Stimulated activated CD4-positive, alpha-beta T cell treated with anti-CD3 and anti-CD28 coated beads, Interleukin-1b, Interleukin-23, amount 100 ng/mL, for 24 hours (primary cell): ENCODE results near the gene CELF2.
"Not testable (repeated sequence)": the region's sequence is repeated elsewhere in the genome, so short reads cannot be mapped to it uniquely, and the experiment has no call there.

ENCODE experiments used
- DNase-seq, 4 experiments: peaks; one replicate each; pipeline ENCODE4 v3.0.0-alpha.2; 2020; ENCODE audit warnings: low read depth in 4 of 4, low spot score in 1 of 4

Gene CELF2

GRCh38 chr10:11168423-11169090, 150.9 kb downstream of the CELF2 start:
- DNase-seq, result no peak

DNA sequence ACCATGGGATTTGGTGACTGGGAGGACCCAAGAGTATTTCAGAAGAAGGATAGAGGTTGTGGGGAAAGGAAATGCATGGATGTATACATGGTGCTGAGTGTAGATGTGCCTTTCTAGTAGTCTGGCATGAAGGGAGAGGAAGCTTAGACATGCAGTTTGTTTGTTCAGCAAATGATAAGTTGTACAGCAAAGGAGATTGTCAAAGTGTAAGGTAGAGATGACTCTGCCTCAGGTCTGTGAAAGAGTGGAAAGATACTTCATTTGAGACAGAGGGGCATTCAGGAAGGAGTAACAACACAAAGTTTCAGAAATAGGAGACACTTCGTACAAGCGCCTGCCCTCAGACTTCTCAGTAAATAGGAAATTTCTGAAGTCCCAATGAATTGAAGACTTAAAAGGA, 152.3 kb downstream of the CELF2 start:
- no peak for DNase-seq

- no peak for DNase-seq
These were observed 152.9 kb downstream of the CELF2 start for GRCh38 chr10:11170574-11170973.

GRCh38 chr10:11170993-11171851, 153.6 kb downstream of the CELF2 start:
- DNase-seq, result peak in 1 of 4 experiments; percentile 48

GRCh38 chr10:11173042-11173441, 155.4 kb downstream of the CELF2 start:
- DNase-seq, result no peak

GRCh38 chr10:11175823-11176243, 158.2 kb downstream of the CELF2 start:
- no peak for DNase-seq

DNA sequence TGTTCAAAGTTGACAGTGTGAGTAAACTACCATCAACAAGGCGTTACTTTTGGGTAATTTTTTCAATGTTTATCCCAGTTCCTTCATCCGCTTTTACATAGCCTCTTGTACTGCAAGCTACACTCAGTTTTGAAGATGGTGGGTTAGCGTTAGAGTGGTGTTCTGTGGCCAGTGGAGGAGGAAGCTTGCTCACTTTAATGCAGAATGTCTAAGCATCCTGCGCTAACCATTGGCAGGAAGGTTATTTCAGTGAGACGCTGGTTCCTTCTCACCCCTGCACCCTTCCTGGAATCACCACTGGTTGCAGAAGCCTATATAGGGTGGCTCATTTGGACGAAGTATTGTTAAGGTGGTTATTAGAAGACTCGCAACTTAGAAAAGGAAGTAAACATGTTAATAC, 159.1 kb downstream of the CELF2 start:
- DNase-seq, result peak in 1 of 4 experiments; percentile 24

DNA sequence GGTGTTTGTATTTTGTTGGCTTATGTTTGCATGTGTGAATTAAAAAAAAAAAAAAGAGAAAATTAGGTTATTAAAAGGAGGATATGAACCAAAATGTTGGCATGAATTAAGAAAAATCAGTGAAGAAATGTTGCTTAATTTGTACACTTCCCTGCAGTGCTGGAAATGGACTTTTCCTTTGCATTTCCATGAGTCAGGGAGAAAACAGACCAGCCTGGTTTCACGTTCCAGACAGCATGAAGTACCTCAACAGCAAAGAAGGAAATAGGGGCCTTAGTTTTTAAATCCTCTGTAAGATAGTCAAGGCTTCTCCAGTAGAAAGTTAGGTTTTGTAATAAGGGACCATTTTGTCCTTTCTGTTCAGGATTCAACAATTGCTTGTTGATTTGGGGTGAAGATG, 159.7 kb downstream of the CELF2 start:
- no peak for DNase-seq

- no peak for DNase-seq
These were observed 160.3 kb downstream of the CELF2 start for GRCh38 chr10:11177926-11178471.

DNA sequence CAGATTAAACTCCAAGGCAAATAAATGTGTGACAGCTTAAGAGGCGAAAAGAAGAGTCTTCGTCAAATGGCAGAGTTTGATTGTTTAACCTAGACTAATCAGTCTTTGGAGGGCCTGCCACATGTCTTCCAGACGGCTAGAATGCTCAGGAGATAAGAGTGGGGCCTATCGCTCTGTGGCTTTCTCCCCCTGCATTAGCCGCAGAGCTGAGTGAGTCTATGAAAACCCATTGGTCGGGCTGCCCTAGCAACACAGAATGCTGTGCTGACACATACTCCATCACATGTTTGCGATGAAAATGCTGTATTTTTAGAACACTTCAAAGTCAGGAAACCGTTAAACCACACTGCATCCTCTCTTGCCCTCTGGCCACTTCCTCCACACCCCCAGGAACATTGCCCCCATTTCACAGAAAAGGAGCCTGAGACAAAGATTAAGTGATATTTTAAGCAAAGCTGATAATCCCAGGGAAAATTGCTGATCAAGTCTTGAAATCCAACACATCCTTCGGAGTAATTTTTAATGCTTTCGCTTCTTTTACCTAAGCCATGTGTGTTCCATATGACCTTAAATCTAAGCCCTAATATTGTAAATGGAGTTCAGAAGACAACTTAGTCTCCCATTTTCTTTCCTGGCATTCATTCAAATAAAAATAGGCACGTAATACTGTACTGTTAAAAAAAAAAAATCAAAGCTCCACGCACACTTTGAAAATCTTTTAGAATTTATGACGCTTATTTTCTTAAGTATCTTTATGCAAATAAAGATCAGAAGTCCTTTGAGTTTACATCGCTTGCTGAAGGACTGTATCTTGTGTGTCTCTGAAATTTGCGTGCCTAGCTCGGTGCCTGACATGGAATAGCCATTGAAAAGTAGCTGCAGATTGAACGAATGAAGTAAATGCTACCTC, 161.2 kb downstream of the CELF2 start:
- DNase-seq, result peak in 3 of 4 experiments; percentile 47 to 68 (median 68)

DNA sequence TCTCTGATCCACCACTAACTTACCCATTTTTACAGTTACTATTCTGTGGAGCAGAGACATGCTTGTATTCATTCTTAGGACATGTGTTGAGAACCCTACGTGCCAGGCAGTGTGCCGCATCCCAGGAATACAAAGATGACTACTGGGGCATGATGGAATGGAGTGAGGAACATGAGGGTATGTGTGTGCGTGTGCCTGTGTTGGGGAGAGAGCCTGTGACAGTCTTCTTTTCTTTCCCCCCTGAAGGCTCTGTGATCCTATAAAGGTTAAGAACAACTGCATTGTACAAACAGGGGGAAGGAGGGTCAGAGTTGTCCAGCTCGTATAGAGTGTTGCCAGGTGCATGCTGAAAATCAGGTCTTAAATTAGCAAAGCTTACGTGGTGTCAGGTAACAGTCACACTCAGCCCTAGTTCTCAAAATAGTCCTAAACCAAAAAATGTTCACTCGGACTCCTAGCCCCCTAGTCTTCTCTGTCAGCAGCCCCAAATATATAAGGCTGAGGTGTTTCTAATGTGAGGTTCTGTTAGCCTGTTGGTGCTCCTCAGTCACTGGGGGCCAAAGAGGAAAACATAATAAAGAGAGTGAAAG, 161.9 kb downstream of the CELF2 start:
- DNase-seq, result no peak

- DNase-seq, result peak in 1 of 4 experiments; percentile 50
These were observed 162.6 kb downstream of the CELF2 start for GRCh38 chr10:11180228-11180627.

- DNase-seq, result no peak
These were observed 164.3 kb downstream of the CELF2 start for GRCh38 chr10:11181978-11182377.

- DNase-seq, result no peak
These were observed 165.3 kb downstream of the CELF2 start for GRCh38 chr10:11183015-11183414.

- DNase-seq, result no peak
These were observed 166.4 kb downstream of the CELF2 start for GRCh38 chr10:11184093-11184492.

DNA sequence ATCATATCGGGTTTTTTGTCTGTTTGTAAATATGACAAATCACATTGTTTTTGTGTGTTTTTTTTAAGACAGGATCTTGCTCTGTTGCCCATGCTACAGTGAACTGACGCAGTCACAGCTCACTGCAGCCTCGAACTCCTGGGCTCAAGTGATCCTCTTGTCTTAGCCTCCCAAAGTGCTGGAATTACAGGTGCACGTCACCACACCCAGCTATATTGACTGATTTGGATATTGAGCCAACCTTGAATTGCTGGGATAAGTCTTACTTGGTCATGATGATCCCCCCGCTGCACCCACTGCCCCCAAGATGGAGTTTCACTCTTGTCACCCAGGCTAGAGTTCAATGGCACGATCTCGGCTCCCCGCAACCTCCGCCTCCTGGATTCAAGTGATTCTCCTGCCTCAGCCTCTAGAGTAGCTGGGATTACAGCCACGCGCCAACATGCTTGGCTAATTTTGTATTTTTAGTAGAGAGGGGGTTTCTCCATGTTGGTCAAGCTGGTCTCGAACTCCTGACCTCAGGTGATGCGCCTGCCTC, 167.5 kb downstream of the CELF2 start:
- not testable (repeated sequence) for DNase-seq

- no peak for DNase-seq
These were observed 168.7 kb downstream of the CELF2 start for GRCh38 chr10:11186374-11186773.

DNA sequence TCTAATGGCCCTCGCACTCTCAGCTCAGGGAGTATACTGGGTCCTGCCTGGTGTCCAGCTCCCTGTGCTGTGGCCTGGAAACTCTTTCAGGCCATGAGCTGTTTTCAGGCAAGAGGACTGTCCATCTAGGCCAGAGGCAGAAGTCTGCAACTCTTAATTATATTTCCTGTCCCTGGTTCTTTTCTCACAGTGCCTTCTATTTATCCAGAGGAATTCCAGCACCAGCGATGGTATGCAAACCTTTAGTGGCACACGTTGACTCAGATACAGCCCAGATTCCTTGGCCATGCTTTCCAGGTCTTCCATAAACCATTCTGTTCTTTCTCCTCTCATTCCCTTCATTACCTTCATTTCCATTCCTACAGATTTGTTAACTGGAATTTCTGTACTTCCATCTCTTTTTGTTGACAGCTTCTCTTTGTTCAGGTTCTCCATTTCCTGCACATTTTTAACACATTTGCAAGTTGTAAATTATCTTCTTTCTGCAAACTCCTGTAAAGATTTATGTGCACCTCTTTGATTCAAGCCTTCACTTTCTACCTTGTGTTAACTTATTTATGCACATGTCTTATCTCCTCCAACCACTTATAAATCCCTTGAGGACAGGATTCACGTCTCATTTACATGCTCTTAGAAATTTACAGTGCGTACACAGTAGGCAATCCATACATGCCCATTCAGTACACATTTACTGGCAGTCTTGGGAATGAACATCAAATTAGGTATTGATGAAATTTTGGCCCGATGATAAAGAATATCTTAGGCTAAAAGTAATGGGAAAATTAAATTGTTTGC, 172.1 kb downstream of the CELF2 start:
- DNase-seq, result no peak

DNA sequence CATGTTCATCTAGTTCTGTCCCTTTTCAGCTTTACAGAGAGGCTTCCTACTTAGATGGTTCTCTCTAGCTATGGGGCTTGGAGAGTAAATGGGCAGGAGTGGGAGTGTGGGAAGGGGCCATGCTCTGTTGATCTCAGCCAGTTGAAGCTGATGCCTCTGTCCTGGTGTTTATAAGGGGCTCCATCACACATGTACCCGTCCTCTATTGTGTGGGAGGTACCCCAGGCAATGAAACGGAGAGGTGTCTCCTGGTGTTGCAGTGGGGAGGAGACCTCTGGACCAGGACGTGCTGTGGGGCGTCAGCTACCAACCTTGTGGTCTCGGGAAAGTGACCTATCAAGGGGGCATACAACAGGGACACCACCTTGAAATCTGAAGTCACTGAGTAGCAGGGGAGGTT, 173.5 kb downstream of the CELF2 start:
- no peak for DNase-seq

GRCh38 chr10:11191678-11192077, 174.0 kb downstream of the CELF2 start:
- no peak for DNase-seq
